ENCODE measurements around the gene ABCB10. TPM values are rescaled to one million over a fixed set of nuclear protein-coding genes. Genes with fewer than 3 reads are reported as not detected.
"Not testable (repeated sequence)": the region's sequence is repeated elsewhere in the genome, so short reads cannot be mapped to it uniquely, and the experiment has no call there.

Gene ABCB10
- polyA plus RNA-seq, 4 donors: 17.3 to 23.3 (median 20.1) TPM

GRCh38 chr1:229539863-229540506 lies 18.5 kb downstream of the ABCB10 start:
- DNase-seq (ENCODE audit: low read depth in 4 of 4, low spot score in 2 of 4): no peak

DNA sequence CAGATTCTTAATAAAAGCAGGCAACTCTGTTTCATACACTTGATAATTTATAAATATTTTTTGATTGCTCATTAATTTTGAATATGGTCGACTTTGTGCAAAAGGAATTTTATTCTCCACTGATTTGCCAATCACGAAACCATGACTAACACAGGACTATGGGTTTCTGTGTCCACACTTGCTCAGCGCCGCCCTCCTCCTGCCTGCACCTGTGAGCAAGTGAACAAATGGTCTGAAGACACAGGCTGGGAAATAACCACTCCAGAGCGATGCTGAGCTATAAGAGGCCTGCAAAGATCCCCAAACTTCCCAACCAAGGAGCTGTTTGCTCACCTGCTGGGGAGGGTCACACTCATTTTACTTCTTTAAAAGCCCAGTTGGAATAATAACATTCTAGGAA lies 19.6 kb downstream of the ABCB10 start:
- DNase-seq (ENCODE audit: low read depth in 4 of 4, low spot score in 2 of 4): no peak

DNA sequence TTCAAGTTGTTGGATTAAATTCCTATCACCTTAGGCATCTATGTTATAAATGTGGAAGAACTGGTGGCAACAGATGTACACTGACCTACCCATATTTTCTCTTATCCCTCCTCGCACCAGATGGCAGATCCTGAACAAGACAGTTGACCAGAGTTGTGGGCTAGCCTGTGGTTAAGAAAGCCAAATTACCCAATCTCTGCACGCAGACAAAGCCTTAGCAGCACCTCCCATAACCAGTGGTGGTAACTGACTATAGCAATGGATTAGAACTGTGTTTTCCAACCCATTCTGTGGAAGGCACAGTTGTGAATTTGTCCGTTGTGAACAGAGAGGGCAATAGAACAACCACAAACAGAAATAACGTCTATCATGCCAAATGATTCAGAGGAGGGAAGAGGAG lies 20.6 kb downstream of the ABCB10 start:
- no peak for DNase-seq (ENCODE audit: low read depth in 4 of 4, low spot score in 2 of 4)

GRCh38 chr1:229536982-229537381 lies 21.5 kb downstream of the ABCB10 start:
- no peak for DNase-seq (ENCODE audit: low read depth in 4 of 4, low spot score in 2 of 4)

DNA sequence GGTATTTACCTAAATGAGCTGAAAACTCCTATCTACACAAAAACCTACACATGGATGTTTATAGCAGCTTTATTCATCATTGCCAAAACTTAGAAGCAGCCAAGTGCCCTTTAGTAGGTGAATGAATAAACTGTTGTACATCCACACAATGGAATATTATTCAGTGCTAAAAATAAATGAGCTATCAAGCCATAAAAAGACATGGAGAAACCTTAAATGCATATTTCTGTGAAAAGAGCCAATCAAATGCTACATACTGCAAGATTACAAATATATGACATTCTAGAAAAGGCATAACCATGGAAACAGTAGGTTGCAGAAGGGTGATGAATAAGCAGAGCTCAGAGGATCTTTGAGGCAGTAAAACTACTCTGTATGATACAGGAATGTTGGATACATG lies 23.3 kb downstream of the ABCB10 start:
- DNase-seq (ENCODE audit: low read depth in 4 of 4, low spot score in 2 of 4): no peak

- DNase-seq (ENCODE audit: low read depth in 4 of 4, low spot score in 2 of 4): no peak
Measured at GRCh38 chr1:229531326-229531725, 27.2 kb downstream of the ABCB10 start.

GRCh38 chr1:229529639-229530038 lies 28.9 kb downstream of the ABCB10 start:
- no peak for DNase-seq (ENCODE audit: low read depth in 4 of 4, low spot score in 2 of 4)

- no peak for DNase-seq (ENCODE audit: low read depth in 4 of 4, low spot score in 2 of 4)
Measured at GRCh38 chr1:229526695-229527094, 31.8 kb downstream of the ABCB10 start.

- no peak for DNase-seq (ENCODE audit: low read depth in 4 of 4, low spot score in 2 of 4)
Measured at GRCh38 chr1:229523052-229523451, 35.5 kb downstream of the ABCB10 start.

DNA sequence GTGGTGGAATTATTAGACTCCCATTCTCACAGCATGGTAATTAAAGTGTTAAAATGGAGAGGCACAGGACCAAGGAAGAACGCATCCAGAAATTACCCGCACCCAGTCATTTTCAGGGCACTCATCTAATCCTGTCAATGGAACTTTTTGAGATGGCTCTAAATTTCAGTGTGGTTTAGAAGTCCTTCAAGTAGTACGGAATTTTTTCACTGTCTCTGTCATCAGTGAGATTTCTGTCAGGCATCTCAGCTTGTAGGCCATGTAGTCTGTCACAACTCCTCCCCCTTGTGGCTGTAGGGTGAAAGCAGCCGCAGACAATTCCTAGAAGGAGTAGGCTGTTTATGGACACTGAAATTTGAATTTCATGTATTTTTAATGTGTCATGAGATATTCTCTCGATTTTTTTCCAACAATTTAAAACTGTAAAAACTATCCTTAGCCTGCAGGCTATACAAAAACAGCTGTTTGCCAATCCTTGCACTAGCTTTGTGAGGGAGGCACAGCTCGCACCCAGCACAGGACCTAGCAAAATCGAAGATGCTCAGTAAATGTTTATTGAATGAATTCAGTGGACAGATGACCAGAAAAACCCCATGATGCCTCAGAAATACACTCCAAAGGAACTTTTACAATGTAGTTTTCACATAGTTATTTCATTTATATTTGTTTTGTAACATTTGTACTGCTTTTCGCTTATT lies 43.8 kb downstream of the ABCB10 start:
- DNase-seq (ENCODE audit: low read depth in 4 of 4, low spot score in 2 of 4): peak in 2 of 4 donors; percentile 7 to 49

DNA sequence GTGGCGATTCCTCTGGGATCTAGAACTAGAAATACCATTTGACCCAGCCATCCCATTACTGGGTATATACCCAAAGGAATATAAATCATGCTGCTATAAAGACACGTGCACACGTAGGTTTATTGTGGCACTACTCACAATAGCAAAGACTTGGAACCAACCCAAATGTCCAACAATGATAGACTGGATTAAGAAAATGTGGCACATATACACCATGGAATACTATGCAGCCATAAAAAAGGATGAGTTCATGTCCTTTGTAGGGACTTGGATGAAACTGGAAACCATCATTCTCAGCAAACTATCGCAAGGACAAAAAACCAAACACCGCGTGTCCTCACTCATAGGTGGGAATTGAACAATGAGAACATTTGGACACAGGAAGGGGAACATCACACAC lies 46.9 kb downstream of the ABCB10 start:
- not testable (repeated sequence) for DNase-seq (ENCODE audit: low read depth in 4 of 4, low spot score in 2 of 4)

- DNase-seq (ENCODE audit: low read depth in 4 of 4, low spot score in 2 of 4): not testable (repeated sequence)
Measured at GRCh38 chr1:229511201-229511600, 47.3 kb downstream of the ABCB10 start.

DNA sequence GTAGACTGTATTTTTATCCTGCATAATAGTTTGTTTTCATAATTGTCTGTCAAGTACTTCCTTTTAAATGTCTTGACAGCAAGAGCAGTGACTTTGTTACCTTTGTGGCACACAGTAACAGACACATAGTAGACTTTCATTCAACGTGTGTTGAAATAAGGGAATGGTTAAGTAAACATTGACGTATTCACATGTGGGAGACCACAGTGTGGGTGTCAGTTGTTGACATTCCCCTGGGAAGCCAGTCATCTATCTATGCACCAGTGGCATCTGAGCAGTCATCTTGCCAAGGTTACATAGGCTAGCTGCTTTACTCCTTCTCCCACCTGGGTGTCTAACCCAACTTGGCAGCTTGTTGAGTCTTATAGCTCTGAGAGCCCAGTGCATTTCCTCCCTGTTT lies 48.9 kb downstream of the ABCB10 start:
- DNase-seq (ENCODE audit: low read depth in 4 of 4, low spot score in 2 of 4): no peak

DNA sequence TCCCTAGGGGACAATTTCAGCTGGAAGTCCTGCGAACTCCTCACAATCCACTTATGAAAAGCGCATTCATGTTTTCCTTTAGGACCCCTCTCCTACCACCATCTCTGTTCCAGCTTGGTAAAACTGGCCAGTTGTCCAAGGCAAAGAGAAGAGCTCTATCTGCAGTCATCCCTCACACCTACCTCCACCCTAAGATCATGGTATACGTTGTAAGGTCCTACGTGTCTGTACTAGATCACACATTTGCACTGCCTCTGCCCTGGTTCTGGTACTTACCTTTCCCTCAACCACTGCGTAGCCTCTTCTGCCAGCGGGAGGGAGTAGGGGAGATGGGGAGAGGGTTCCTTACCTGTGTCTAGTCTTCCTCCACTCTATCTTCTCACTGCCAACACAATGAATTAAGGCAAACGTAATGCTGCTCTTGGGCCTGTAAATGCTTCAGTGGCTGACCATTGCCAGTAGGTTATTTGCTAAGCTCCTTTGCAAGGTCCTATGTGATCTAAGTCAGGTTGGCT lies 49.6 kb downstream of the ABCB10 start:
- peak in 1 of 4 donors; percentile 2 for DNase-seq (ENCODE audit: low read depth in 4 of 4, low spot score in 2 of 4)

- peak; percentile 92 to 98 (median 97) for DNase-seq (ENCODE audit: low read depth in 4 of 4, low spot score in 2 of 4)
Measured at GRCh38 chr1:229507951-229508822, 50.3 kb downstream of the ABCB10 start, which contains the start of gene NUP133. NUP133 (minus strand) TSS chr1:229508341; CDS start chr1:229508249, 92 bp downstream.

DNA sequence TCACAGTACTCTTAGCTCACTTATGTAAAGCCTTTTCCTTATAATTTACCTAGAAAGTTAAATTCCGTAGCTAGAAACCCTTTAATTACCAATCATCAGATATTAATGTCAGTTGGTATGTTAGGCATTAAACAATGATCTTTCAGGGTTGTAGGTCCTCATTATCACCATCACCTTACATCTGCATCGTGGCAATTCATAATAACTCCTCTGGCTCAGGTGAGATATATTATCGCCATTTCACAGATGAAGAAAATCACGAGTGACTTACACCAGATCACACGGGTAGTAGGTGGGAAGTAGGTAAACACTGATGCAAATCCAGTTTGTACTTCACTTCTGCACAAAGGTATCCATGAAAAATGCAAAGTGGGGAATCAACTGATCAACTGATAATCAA lies 51.0 kb downstream of the ABCB10 start:
- no peak for DNase-seq (ENCODE audit: low read depth in 4 of 4, low spot score in 2 of 4)

GRCh38 chr1:229506633-229507032 lies 51.9 kb downstream of the ABCB10 start:
- no peak for DNase-seq (ENCODE audit: low read depth in 4 of 4, low spot score in 2 of 4)

- no peak for DNase-seq (ENCODE audit: low read depth in 4 of 4, low spot score in 2 of 4)
Measured at GRCh38 chr1:229495782-229496181, 62.7 kb downstream of the ABCB10 start.

DNA sequence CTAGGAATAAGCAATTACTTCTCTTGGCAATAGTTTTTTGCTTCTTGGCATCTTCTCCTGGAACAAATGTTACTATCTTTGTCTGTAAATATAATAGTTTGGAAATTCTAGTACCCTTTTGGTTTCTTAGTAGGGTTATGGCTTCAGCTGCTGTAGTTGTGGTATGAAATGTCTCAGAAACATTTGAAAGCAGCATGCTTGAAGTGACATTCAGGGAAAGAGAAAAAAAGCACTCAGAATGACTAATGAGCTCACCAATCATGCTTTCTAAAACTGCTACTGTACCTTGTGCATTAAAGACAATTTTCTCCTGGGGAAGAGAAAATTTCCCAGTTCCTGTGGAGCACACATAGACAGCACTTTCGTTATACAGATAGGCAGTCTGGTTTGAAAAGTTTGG lies 71.3 kb downstream of the ABCB10 start:
- DNase-seq (ENCODE audit: low read depth in 4 of 4, low spot score in 2 of 4): no peak

DNA sequence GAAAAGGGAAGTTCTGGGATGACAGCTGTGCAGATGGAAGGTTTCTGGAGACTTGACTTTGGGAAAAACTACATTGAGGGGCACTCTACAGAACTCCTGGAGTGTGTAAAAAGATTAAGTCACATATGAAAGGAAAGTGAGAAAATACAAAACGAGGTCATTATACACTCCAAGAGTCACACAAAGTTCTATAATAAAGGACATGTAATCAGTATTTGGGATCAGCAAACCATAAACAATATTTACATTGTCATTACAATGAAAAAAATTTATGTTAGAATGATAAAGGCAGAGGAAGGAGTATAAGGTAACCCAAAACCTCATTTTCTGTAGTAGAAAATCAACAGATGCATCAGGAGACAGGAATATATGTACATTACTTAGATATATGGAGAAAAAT lies 73.2 kb downstream of the ABCB10 start:
- no peak for DNase-seq (ENCODE audit: low read depth in 4 of 4, low spot score in 2 of 4)

GRCh38 chr1:229482511-229482910 lies 76.0 kb downstream of the ABCB10 start:
- DNase-seq (ENCODE audit: low read depth in 4 of 4, low spot score in 2 of 4): no peak
